ENCODE results near the gene DDX6.
"Not testable (repeated sequence)": the region's sequence is repeated elsewhere in the genome, so short reads cannot be mapped to it uniquely, and the experiment has no call there.

DDX6 gene

GRCh38 chr11:118791111-118791960 lies at the start of gene DDX6:
Gene DDX6, minus strand, starts transcription at chr11:118791164. Its CDS starts 4,913 bp downstream, at chr11:118786251.
- DNase-seq = peak; percentile 92

GRCh38 chr11:118838905-118839553 lies 48.1 kb upstream of the DDX6 start:
- DNase-seq = no peak

- DNase-seq = no peak
Measured at GRCh38 chr11:118837868-118838267, 46.9 kb upstream of the DDX6 start.

- DNase-seq = no peak
Measured at GRCh38 chr11:118834427-118835028, 43.6 kb upstream of the DDX6 start.

- DNase-seq = no peak
Measured at GRCh38 chr11:118827118-118827517, 36.2 kb upstream of the DDX6 start.

- DNase-seq = not testable (repeated sequence)
Measured at GRCh38 chr11:118822936-118823510, 32.1 kb upstream of the DDX6 start.

GRCh38 chr11:118820412-118821357 lies 29.7 kb upstream of the DDX6 start:
- peak; percentile 6 for DNase-seq

- DNase-seq = not testable (repeated sequence)
Measured at GRCh38 chr11:118820025-118820379, 29.0 kb upstream of the DDX6 start.

GRCh38 chr11:118819334-118820024 lies 28.5 kb upstream of the DDX6 start:
- DNase-seq = no peak

- no peak for DNase-seq
Measured at GRCh38 chr11:118818130-118818529, 27.2 kb upstream of the DDX6 start.

GRCh38 chr11:118813551-118813950 lies 22.6 kb upstream of the DDX6 start:
- DNase-seq = no peak

GRCh38 chr11:118812485-118812884 lies 21.5 kb upstream of the DDX6 start:
- no peak for DNase-seq

GRCh38 chr11:118807800-118808778 lies 17.1 kb upstream of the DDX6 start:
- no peak for DNase-seq

GRCh38 chr11:118806400-118806799 lies 15.4 kb upstream of the DDX6 start:
- DNase-seq = no peak

GRCh38 chr11:118804094-118804493 lies 13.1 kb upstream of the DDX6 start:
- DNase-seq = no peak

GRCh38 chr11:118799372-118799771 lies 8.4 kb upstream of the DDX6 start:
- DNase-seq = no peak

GRCh38 chr11:118797510-118797909 lies 6.5 kb upstream of the DDX6 start:
- no peak for DNase-seq

GRCh38 chr11:118792570-118793124 lies 1.7 kb upstream of the DDX6 start:
- peak; percentile 48 for DNase-seq

- peak; percentile 23 for DNase-seq
Measured at GRCh38 chr11:118791961-118792569, 1.1 kb upstream of the DDX6 start.
